Measurements from ENCODE around the gene PIGK. TPM values are rescaled to one million over a fixed set of nuclear protein-coding genes. Genes with fewer than 3 reads are reported as not detected.

PIGK gene
- total and polyA plus RNA-seq, 2 of the 4 experiments (the other 2 are of a cell fraction) = 15.6 to 21.2 TPM

DNA sequence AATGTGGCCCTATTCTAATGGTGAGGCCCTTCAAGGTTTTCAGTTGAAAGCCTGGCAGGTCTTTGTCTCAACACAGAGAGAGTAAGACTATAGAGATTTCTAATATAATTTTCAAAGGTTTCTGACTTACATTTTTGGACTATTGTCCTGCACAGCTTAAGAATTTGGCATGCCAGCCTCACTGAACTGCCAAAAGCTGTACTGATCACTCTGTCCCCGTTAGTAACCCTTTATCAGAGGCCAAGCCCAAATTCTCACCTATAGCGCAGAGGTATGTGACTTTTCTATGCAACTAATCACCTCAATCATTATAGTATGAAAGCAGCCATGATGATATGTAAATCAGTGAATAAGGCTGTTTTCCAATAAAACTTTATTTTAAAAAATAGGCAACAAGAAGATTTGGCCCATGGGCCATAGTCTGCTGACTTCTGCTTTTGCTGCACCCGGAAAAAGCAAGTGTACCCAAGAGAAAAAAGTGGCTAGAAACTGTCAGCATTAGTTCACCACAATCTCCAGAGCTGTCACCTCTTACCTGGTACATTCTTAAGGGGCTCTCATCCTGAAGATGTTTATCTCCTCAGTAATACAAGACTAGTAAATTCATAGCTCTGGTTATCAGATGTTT lies 85.4 kb downstream of the PIGK start:
- Histone ChIP-seq H3K14ac (replicated peaks; ENCODE audit: low read depth, low read length) (no peak overlapping the region), H2BK20ac (ENCODE audit: low read depth, low read length) (no peak overlapping the region), H4K91ac (ENCODE audit: insufficient read depth, low read depth, low read length) (no peak overlapping the region), H3K4me1 (ENCODE audit: control insufficient read depth, insufficient read depth, low read length) (no peaks in the 10 kb centered on the region), H3K27me3 (ENCODE audit: control insufficient read depth, insufficient read depth, low read length) (no peaks in the 10 kb centered on the region), H3K79me1 (ENCODE audit: low read depth in 1 of 2, low read length in 2 of 2) (no peaks in the 10 kb centered on the region), H3K4ac (ENCODE audit: low read depth, low read length) (no peak overlapping the region), H3K27ac (ENCODE audit: insufficient read depth, low read length) (no peak overlapping the region), H3K36me3 (ENCODE audit: control insufficient read depth, insufficient read depth, low read length) (no peaks in the 10 kb centered on the region), H3K23ac (ENCODE audit: low read depth, low read length) (no peak overlapping the region), H3K4me2 (ENCODE audit: low read depth, low read length) (no peak overlapping the region), H4K20me1 (ENCODE audit: insufficient read depth, low read length) (no peaks in the 10 kb centered on the region), H2BK15ac (ENCODE audit: low read depth, low read length) (no peak overlapping the region), H3K4me3 (ENCODE audit: insufficient read depth, low read depth, low read length) (no peak overlapping the region), H2AFZ (replicated peaks; ENCODE audit: low read length, poor library complexity) (no peak overlapping the region), H3K9ac (ENCODE audit: low read depth, low read length) (no peak overlapping the region), H2AK5ac (ENCODE audit: low read depth, low read length) (no peak overlapping the region), H2BK5ac (ENCODE audit: low read depth, low read length, poor library complexity, severe bottlenecking) (no peak overlapping the region), H3K9me1 (ENCODE audit: insufficient read depth, low read length) (no peaks in the 10 kb centered on the region), H3K18ac (ENCODE audit: low read depth, low read length) (no peak overlapping the region), H2BK120ac (ENCODE audit: low read depth, low read length) (no peak overlapping the region), H4K5ac (ENCODE audit: low read depth, low read length) (no peak overlapping the region), H3K56ac (ENCODE audit: extremely low read depth, insufficient read depth, low read length) (no peak overlapping the region), H2AK9ac (replicated peaks; ENCODE audit: low read depth, low read length, poor library complexity) (no peak overlapping the region), H3K9me3 (ENCODE audit: control insufficient read depth, insufficient read depth, low read length) (no peaks in the 10 kb centered on the region), H4K8ac (ENCODE audit: low read depth in 2 of 2, low read length in 2 of 2) (no peak overlapping the region)
- in situ Hi-C loops (cut with MboI; ENCODE audit: low sequenced_read_pairs) = no loop called here
- BruUV-seq (replicated peaks) = no TSS peak
- DNase-seq (no peak), ATAC-seq (ENCODE audit: low read depth) (no peak)
- no CpG with 5 or more reads among the region's 3 CpGs for WGBS, 2 experiments (ENCODE audit: extremely low coverage in 2 of 2, insufficient read length in 1 of 2)
- TF ChIP-seq FOS (IDR thresholded peaks at IDR 0.05; ENCODE audit: low read depth, low read length) = no peak
- TF ChIP-seq, protein P1, sequence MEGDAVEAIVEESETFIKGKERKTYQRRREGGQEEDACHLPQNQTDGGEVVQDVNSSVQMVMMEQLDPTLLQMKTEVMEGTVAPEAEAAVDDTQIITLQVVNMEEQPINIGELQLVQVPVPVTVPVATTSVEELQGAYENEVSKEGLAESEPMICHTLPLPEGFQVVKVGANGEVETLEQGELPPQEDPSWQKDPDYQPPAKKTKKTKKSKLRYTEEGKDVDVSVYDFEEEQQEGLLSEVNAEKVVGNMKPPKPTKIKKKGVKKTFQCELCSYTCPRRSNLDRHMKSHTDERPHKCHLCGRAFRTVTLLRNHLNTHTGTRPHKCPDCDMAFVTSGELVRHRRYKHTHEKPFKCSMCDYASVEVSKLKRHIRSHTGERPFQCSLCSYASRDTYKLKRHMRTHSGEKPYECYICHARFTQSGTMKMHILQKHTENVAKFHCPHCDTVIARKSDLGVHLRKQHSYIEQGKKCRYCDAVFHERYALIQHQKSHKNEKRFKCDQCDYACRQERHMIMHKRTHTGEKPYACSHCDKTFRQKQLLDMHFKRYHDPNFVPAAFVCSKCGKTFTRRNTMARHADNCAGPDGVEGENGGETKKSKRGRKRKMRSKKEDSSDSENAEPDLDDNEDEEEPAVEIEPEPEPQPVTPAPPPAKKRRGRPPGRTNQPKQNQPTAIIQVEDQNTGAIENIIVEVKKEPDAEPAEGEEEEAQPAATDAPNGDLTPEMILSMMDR (conservative IDR thresholded peaks at IDR 0.05; ENCODE audit: low read depth, low read length) = no peak
- no peak for TF ChIP-seq CHD1 (IDR thresholded peaks at IDR 0.05; ENCODE audit: low read depth, low read length)
- TF ChIP-seq CEBPB (IDR thresholded peaks at IDR 0.05; ENCODE audit: low read depth, low read length) = no peak
- CTCF ChIA-PET = no interaction called here
- intact Hi-C loops (cut with micrococcal nuclease) = no loop called here
- dilution Hi-C loops (cut with HindIII; ENCODE audit: low sequenced_read_pairs, unreplicated experiment) = no loop called here
- POLR2A ChIA-PET (ENCODE audit: unreplicated experiment) = no interaction called here

Data from IMR-90 (cell line).